GM19043 (cell line): ENCODE results near the gene CTXND2.
"Not testable (repeated sequence)": the region's sequence is repeated elsewhere in the genome, so short reads cannot be mapped to it uniquely, and the experiment has no call there.

Experiments
- ATAC-seq: cut with Tn5 transposase; IDR thresholded peaks from one replicate; pipeline ENCODE4 v1.9.1; 2021; ENCODE audit warnings: low read depth; ENCODE audit not compliant: unreplicated experiment

The CTXND2 gene

GRCh38 chr1:150887018-150887417 lies at the start of gene CTXND2:
Gene CTXND2, plus strand, starts transcription at chr1:150887136. Its CDS starts 25,179 bp downstream, at chr1:150912315.
- ATAC-seq, result no peak

DNA sequence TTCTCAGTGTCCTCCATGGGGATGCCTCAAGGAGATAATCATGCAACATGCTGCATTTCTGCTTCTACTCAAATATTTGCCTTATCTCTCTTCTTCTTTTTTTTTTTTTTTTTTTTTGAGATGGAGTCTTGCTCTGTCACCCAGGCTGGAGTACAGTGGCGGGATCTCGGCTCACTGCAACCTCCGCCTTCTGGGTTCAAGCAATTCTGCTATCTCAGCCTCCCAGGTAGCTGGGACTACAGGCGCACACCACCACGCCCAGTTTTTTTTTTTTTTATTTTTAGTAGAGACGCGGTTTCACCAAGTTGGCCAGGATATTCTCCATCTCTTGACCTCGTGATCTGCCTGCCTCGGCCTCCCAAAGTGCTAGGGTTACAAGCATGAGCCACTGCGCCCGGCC lies 46.1 kb upstream of the CTXND2 start:
- ATAC-seq, result not testable (repeated sequence)

DNA sequence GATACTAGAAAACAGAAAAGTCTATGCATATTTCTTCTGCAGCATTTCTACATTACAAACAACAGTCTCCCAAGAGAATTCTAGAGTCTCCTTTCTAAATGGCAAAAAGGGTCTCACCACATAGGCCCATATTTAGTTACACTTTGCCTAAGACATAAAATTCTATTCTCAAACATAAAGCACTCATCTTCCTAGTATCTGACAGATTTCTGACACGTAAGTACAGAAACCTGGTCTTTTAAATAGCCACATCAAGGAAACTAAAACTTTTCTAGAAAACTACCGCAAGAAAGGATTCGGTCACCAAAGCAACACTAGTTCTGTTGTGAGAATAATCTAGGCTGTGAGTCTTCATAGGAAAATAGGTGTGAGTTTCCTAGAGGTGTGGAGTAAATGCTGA lies 45.3 kb upstream of the CTXND2 start:
- ATAC-seq, result no peak

GRCh38 chr1:150842343-150842742 lies 44.6 kb upstream of the CTXND2 start:
- ATAC-seq, result no peak

- no peak for ATAC-seq
These were observed 44.0 kb upstream of the CTXND2 start for GRCh38 chr1:150842964-150843363.

- no peak for ATAC-seq
These were observed 43.5 kb upstream of the CTXND2 start for GRCh38 chr1:150843474-150843873.

DNA sequence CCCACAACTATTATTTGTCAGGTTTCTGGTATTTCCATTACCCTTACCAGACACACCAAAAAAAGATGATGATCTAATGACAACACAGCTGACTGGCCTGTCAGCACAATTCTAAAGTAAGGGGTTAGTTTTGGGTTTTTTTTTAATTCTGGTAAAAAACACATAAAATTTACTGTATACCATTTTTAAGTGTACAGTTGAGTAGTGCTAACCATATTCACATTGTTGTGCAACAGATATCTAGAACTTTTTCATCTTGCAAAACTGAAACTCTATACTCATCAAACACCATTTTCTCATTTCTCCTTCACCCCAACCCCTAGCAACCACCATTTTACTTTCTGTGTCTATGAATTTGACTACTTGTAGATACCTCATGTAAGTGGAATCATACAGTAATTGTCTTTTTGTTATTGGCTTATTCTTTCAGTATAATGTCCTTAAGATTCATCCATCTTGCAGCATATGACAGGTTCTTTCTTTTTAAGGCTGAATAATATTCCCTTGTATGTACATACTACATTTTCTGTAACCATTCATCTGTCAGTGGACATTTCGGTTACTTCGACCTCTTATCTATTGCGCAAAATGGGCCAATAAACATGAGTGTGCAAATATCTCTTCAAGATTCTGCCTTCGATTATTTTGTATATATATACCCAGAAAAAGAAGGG lies 40.3 kb upstream of the CTXND2 start:
- ATAC-seq, result no peak

- ATAC-seq, result not testable (repeated sequence)
These were observed 36.1 kb upstream of the CTXND2 start for GRCh38 chr1:150850801-150851362.

GRCh38 chr1:150852734-150853133 lies 34.2 kb upstream of the CTXND2 start:
- not testable (repeated sequence) for ATAC-seq

DNA sequence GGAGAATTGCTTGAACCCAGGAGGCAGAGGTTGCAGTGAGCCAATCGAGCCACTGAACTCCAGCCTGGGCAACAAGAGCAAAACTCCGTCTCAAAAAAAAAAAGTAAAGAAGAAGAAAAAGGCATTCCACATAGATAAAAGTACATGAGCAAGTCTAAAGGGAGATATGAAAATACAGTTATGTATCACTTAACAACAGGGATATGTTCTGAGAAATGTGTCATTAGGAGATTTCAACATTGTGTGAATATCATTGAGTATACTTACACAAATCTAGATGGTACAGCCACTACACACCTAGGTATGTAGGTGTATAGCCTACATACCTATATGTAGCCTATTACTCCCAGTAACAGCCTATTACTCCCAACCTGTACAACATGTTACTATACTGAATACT lies 23.2 kb upstream of the CTXND2 start:
- ATAC-seq, result no peak

- not testable (repeated sequence) for ATAC-seq
These were observed 22.7 kb upstream of the CTXND2 start for GRCh38 chr1:150864200-150864599.

DNA sequence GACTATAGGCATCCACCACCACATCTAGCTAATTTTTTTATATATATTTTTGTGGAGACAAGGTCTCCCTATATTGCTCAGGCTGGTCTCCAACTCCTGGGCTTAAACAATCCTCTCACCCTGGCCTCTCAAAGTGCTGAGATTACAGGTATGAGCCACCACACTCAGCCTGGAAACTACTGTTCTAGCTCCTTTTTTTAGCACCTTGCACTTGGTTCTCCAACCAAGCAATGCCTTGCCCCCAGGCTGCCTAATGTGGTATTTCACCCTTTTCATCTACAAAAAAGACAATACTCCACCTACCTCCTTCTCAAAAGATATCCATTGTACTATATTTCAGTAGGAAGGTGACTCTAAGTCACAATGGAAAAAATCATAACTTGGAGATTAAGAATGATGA lies 17.3 kb upstream of the CTXND2 start:
- ATAC-seq, result no peak

DNA sequence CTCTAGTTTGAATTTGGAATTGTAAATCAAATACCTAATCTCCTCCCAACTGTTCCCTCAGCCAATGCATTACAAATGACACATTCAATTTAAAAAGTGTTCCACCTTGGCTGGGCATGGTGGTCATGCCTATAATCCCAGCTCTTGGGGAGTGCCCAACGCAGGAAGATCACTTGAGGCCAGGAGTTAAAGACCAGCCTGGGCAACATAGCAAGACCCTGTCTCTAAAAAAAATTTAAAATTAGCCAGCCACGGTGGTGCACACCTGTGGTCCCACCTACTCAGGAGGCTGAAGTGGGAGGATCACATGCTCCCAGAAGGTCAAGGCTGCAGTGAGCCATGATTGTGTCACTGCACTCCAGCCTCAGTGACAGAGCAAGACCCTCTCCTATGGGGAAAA lies 14.4 kb upstream of the CTXND2 start:
- ATAC-seq, result no peak

DNA sequence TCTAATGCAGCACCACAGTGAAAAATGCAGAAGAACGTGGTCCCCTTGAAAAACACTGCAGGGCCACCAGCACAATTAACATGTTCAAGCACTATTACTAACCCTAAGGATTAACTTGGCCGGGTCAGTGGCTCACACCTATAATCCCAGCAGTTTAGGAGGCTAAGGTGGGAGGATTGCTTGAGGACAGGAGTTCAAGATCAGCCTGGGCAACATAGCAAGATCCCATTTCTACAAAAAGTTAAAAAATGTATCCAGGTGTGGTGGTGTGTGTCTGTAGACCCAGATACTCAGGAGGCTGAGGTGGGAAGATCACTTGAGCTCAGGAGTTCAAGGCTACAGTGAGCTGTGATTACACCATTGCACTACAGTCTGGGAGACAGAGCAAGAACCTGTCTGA lies 13.4 kb upstream of the CTXND2 start:
- ATAC-seq, result no peak

DNA sequence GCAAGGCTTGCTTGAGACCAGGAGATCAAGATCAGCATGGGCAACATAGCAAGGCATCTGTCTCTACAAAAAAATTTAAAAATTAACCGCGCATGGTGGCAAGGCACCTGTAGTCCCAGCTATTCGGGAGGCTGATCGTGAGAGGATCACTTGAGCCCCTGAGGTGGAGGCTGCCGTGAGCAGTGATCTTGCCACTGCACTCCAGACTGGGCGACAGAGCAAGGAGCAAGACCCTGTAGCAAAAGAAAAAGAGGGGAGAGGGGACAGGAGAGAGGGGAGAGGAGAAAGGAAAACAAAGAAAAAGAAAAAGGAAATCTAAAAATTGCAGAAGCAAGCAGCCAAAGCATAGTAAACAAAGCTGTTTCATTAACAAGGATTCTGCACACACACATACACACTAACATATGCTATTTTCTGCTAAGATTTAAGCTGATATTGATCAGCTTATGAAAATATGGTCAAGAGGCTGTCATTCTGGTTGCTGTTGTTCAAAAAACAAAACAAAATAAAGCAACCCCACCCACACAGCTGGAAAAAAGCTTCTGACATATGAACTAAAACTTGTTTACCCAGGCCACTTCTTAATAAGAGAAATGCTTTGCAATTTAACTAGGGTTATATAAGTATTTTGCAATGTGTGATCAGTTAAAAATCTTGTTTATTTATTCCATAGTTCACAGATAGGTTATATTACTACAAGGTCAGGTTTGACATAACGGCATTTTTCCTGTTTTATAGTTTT lies 12.3 kb upstream of the CTXND2 start:
- no peak for ATAC-seq

DNA sequence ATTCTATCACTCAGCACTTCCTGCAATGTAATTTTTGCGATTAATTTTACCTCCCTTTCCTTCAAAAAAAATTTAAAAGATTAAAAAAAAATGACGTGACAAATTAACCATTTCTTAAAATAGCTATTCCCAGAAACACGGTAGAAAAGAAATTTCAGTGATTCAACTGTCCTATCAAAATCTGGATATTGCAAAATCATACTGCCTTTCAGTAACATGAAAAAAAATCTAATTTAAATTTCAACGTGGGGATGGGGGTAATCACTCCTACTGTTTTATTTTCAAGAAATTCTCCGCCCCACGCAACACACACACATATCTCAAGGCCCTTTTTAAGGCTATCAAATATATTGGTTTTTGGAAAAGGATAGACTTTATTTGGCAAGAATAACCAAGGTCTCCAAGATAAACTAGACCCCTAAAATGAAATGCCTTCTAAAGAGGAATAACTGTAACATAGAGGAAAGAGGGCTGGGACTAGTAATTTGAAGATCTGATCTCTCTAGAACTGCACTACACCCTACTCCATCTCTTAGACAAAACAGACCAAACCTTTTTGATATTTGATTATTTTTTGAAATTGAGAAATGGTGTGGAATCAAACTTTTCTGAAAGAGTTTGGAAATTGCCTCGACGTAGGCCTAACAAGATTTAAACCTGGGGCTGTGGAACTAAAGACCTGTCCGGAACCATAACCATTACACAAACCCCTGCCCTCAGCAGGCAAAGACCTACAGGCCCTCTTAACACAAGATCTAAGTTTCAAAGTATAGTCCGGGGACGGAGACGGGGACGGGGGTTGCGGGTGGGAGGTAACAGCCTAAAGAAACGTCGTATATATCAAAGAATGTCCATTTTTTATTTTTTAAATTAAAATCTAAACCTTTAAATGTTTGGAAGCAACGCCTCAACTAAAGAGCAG lies 11.5 kb upstream of the CTXND2 start:
- no peak for ATAC-seq

DNA sequence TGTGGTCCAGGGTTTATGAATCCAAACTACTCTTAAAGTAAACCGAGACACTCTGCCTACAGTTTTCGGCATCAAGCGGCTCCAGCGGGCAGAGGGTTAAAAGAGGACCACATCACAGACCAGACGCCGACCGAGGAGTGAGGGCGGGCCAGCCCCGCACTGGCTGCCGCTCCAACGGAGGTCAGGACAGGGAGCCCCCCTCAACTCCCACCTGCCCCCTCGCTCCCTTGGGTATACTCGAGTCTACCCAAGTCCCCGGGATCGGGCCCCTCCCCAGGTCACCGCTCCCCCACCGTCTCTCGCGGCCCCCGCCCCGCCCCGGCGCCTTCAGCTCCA lies 10.8 kb upstream of the CTXND2 start:
- peak; percentile 19 for ATAC-seq

GRCh38 chr1:150878931-150879330 lies 8.0 kb upstream of the CTXND2 start:
- not testable (repeated sequence) for ATAC-seq

GRCh38 chr1:150881331-150882070 lies 5.4 kb upstream of the CTXND2 start:
- no peak for ATAC-seq

GRCh38 chr1:150883121-150883520 lies 3.8 kb upstream of the CTXND2 start:
- ATAC-seq, result not testable (repeated sequence)
